ENCODE data around the gene RELN. TPM values are rescaled to one million over a fixed set of nuclear protein-coding genes. Genes with fewer than 3 reads are reported as not detected.

The RELN gene
- total and polyA plus RNA-seq, 4 donors = 31.9 to 131 (median 69.7) TPM

DNA sequence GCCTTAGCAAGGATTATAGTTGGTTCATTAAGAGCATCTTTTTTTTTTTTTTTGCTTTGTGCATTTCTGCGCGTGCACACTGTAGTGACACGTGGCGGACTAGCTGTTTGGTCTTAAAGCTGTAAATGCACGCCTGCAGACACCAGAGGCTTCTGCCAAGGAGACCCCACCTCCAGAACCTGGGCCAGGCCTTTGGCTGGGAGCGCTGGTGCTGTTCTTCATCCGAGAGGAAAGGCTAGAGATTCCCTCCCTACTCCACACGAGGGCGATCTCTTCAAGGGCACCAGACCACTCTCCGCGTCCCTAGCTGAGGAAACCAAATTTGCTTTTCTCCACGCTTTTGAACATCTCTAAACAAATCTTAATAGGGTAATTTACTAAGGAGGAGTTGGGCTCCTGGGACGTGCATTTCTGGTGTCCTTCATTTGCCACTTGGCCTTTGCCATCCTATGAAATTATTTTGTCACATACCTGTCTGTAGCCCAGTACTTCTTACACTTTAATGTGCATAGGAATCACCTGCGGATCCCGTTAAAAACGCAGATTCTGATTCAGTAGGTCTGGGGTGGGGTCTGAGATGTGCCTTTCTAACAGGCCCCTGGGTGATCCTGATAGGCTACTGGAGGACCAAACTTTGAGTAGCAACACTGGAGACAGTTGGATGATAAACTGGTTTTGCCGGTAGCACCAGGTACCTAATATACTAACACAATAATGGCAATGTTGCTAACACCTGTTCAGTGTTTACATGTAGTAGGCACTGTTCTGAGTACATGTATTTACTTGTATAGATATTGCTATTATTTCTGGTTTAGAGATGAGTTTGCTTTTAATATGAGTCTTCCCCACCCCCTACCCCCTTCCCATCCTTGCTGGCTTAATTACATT lies 542.1 kb downstream of the RELN start:
- DNase-seq (ENCODE audit: low read depth in 4 of 6, low spot score in 6 of 6) = peak in 5 of 6 donors; percentile 18 to 85 (median 33)
- 22% methylated on average over 6 of the region's 17 CpGs for WGBS (ENCODE audit: insufficient coverage)
- no peak overlapping the region for H3K27ac ChIP-seq (ENCODE audit: low read depth, low read length)
- H3K27me3 ChIP-seq (ENCODE audit: control insufficient read depth, insufficient read depth, low read length) = peaks cover 41% of the 10 kb centered on the region
- H3K4me3 ChIP-seq (ENCODE audit: low read depth, low read length) = no peak overlapping the region
- no peaks in the 10 kb centered on the region for H3K9me3 ChIP-seq (ENCODE audit: control insufficient read depth, insufficient read depth, low read length)
- no peaks in the 10 kb centered on the region for H3K36me3 ChIP-seq (ENCODE audit: control insufficient read depth, insufficient read depth, low read length)
- peaks cover 12% of the 10 kb centered on the region for H3K4me1 ChIP-seq (ENCODE audit: control insufficient read depth, insufficient read depth, low read length)

DNA sequence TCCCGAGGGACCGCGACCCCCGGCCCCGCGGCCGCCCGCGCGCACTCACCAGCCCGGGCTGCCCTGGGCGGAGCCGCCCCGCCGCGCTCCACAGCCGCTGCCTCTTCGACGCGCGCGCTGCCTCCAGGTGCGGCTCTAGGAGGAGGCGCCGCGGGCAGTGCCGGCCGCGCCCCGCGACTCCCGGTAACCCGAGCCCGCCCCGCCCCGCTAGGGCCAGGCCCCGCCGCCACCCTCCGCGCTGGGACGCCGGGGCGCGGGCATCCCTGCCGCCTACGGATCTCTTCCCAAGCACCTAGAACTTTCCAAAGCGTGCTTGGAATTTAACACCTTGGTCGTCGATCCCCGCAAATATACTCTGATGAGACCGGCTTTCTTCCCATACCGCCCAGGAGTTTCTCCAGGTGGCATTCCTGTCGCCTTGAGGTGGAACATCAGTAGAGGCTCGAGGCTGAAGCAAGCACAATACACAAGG lies 543.4 kb downstream of the RELN start, which contains the start of gene SLC26A5:
Gene SLC26A5, minus strand, starts transcription at position 159 of the 472 bp plus-strand sequence. CDS start 24,693 bp downstream, outside the sequence.
- 1% methylated on average over 52 of the region's 54 CpGs for WGBS (ENCODE audit: insufficient coverage)
- Histone ChIP-seq H3K4me1 (ENCODE audit: control insufficient read depth, insufficient read depth, low read length) (peaks cover 12% of the 10 kb centered on the region), H3K27me3 (ENCODE audit: control insufficient read depth, insufficient read depth, low read length) (peaks cover 43% of the 10 kb centered on the region), H3K9me3 (ENCODE audit: control insufficient read depth, insufficient read depth, low read length) (no peaks in the 10 kb centered on the region), H3K27ac (ENCODE audit: low read depth, low read length) (no peak within 1 kb of the TSS), H3K36me3 (ENCODE audit: control insufficient read depth, insufficient read depth, low read length) (no peaks in the 10 kb centered on the region), H3K4me3 (ENCODE audit: low read depth, low read length) (peak within 1 kb of the TSS; percentile 26)
- DNase-seq (ENCODE audit: low read depth in 4 of 6, low spot score in 6 of 6) = peak in 2 of 6 donors; percentile 10 to 14

DNA sequence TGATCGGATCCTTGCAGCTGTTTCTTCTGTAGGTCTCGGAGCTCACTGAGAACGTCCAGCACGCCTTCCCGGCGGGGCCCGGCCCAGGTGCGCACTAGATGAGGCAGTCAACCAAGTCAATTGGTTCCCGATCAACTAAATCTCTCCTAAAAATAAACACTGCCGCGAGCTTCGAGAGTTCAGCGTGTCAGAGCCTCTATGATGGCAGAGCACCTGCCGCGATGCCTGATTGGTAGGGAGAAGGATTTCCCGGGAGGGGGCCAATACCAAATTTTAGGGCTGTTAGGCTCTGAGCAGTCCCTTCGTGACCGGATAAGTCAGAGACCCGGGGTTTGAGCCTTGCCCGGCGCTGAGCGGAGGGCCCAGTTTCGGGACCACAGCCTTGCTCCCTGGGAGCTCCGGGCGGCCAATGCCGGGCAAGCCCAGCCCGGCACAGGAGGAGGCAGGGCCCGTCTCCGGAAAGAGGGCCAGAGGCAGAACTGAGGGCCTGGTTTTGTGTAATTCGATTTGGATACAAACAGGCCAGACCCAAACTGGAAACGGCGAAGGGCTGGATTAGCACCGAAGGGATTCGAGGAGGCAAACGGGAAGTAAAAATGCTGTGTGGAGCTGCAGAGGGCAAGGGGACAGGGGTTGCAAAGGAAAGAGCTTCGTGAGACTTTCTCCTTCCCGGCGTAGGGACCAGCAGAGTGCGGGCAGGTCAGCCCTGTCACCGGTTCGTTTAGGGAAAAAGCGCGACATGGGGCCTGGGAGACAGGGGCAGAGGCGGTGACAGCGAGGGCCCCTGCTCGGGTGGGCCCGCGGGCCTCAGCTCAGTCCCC lies 544.0 kb downstream of the RELN start:
- H3K9me3 ChIP-seq (ENCODE audit: control insufficient read depth, insufficient read depth, low read length) = no peaks in the 10 kb centered on the region
- H3K27me3 ChIP-seq (ENCODE audit: control insufficient read depth, insufficient read depth, low read length) = peaks cover 43% of the 10 kb centered on the region
- peaks cover 12% of the 10 kb centered on the region for H3K4me1 ChIP-seq (ENCODE audit: control insufficient read depth, insufficient read depth, low read length)
- peak in 2 of 6 donors; percentile 42 for DNase-seq (ENCODE audit: low read depth in 4 of 6, low spot score in 6 of 6)
- H3K36me3 ChIP-seq (ENCODE audit: control insufficient read depth, insufficient read depth, low read length) = no peaks in the 10 kb centered on the region
- 5% methylated on average over 44 of the region's 48 CpGs for WGBS (ENCODE audit: insufficient coverage)
- H3K27ac ChIP-seq (ENCODE audit: low read depth, low read length) = no peak overlapping the region
- H3K4me3 ChIP-seq (ENCODE audit: low read depth, low read length) = peak overlapping the region; percentile 26

- H3K27me3 ChIP-seq (ENCODE audit: control insufficient read depth, insufficient read depth, low read length) = peaks cover 13% of the 10 kb centered on the region
- no peak overlapping the region for H3K4me3 ChIP-seq (ENCODE audit: low read depth, low read length)
- DNase-seq (ENCODE audit: low read depth in 4 of 6, low spot score in 6 of 6) = no peak
- H3K4me1 ChIP-seq (ENCODE audit: control insufficient read depth, insufficient read depth, low read length) = no peaks in the 10 kb centered on the region
- WGBS (ENCODE audit: insufficient coverage) = 87% methylated on average over 7 of the region's 8 CpGs
- H3K36me3 ChIP-seq (ENCODE audit: control insufficient read depth, insufficient read depth, low read length) = no peaks in the 10 kb centered on the region
- H3K27ac ChIP-seq (ENCODE audit: low read depth, low read length) = no peak overlapping the region
- no peaks in the 10 kb centered on the region for H3K9me3 ChIP-seq (ENCODE audit: control insufficient read depth, insufficient read depth, low read length)
Measured at GRCh38 chr7:103439661-103440060, 549.8 kb downstream of the RELN start.

DNA sequence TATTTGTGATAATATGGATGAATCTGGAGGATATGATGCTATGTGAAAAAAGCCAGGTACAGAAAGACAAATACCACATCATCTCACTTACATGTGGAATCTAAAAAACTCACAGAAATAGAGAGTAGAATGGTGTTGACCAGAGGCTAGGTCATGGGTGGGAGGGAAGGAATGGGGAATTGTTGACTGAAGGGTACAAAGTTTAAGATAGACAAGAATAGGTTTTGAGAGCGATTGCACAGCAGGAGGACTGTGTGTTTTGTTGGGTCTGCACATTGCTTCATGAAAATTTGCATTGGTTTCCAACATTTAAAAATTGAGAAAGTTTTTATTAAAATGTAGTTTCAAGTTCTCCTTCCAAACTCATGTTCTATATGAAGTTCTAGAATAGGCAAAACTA lies 551.8 kb downstream of the RELN start:
- H3K27me3 ChIP-seq (ENCODE audit: control insufficient read depth, insufficient read depth, low read length) = peaks cover 2% of the 10 kb centered on the region
- WGBS (ENCODE audit: insufficient coverage) = no CpG with 5 or more reads among the region's 1 CpG

GRCh38 chr7:103432712-103433111 lies 556.7 kb downstream of the RELN start:
- H3K9me3 ChIP-seq (ENCODE audit: control insufficient read depth, insufficient read depth, low read length) = no peaks in the 10 kb centered on the region
- H3K4me3 ChIP-seq (ENCODE audit: low read depth, low read length) = no peak overlapping the region
- no peak overlapping the region for H3K27ac ChIP-seq (ENCODE audit: low read depth, low read length)
- H3K27me3 ChIP-seq (ENCODE audit: control insufficient read depth, insufficient read depth, low read length) = no peaks in the 10 kb centered on the region
- no peaks in the 10 kb centered on the region for H3K4me1 ChIP-seq (ENCODE audit: control insufficient read depth, insufficient read depth, low read length)
- no peak for DNase-seq (ENCODE audit: low read depth in 4 of 6, low spot score in 6 of 6)
- WGBS (ENCODE audit: insufficient coverage) = 89% methylated on average over 1 of the region's 1 CpG
- no peaks in the 10 kb centered on the region for H3K36me3 ChIP-seq (ENCODE audit: control insufficient read depth, insufficient read depth, low read length)

More for the DNA sequence above, 551.8 kb downstream of the RELN start:
- Histone ChIP-seq H3K4me3 (ENCODE audit: low read depth, low read length) (no peak overlapping the region), H3K27ac (ENCODE audit: low read depth, low read length) (no peak overlapping the region), H3K36me3 (ENCODE audit: control insufficient read depth, insufficient read depth, low read length) (no peaks in the 10 kb centered on the region), H3K4me1 (ENCODE audit: control insufficient read depth, insufficient read depth, low read length) (no peaks in the 10 kb centered on the region), H3K9me3 (ENCODE audit: control insufficient read depth, insufficient read depth, low read length) (no peaks in the 10 kb centered on the region)
- DNase-seq (ENCODE audit: low read depth in 4 of 6, low spot score in 6 of 6) = no peak

DNA sequence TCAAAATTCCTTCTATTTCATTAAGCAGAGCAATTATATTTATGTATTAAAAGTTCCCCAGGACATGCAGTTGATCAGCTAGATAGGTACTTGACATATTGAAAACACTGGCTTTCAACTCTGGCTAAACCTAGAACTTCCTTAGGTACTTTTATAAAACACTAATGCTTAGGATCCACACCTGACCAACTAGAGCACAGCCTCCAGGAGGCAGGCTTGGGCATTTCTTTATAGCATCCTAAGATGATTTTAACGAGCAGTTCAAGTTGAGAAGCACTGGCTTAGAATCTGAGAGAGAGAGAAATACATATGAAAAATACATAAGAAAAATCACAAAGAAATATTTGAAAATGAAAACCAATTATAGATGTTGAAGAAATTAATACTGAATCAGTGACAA lies 564.3 kb downstream of the RELN start:
- WGBS (ENCODE audit: insufficient coverage) = no CpG with 5 or more reads among the region's 1 CpG
- DNase-seq (ENCODE audit: low read depth in 4 of 6, low spot score in 6 of 6) = no peak

GRCh38 chr7:103423467-103424179 lies 565.8 kb downstream of the RELN start:
- H3K27ac ChIP-seq (ENCODE audit: low read depth, low read length) = no peak overlapping the region
- WGBS (ENCODE audit: insufficient coverage) = 100% methylated on average over 1 of the region's 3 CpGs
- no peaks in the 10 kb centered on the region for H3K4me1 ChIP-seq (ENCODE audit: control insufficient read depth, insufficient read depth, low read length)
- H3K4me3 ChIP-seq (ENCODE audit: low read depth, low read length) = no peak overlapping the region
- no peaks in the 10 kb centered on the region for H3K9me3 ChIP-seq (ENCODE audit: control insufficient read depth, insufficient read depth, low read length)
- DNase-seq (ENCODE audit: low read depth in 4 of 6, low spot score in 6 of 6) = no peak
- no peaks in the 10 kb centered on the region for H3K36me3 ChIP-seq (ENCODE audit: control insufficient read depth, insufficient read depth, low read length)
- H3K27me3 ChIP-seq (ENCODE audit: control insufficient read depth, insufficient read depth, low read length) = no peaks in the 10 kb centered on the region

More for the DNA sequence above, 564.3 kb downstream of the RELN start:
- Histone ChIP-seq H3K4me1 (ENCODE audit: control insufficient read depth, insufficient read depth, low read length) (no peaks in the 10 kb centered on the region), H3K4me3 (ENCODE audit: low read depth, low read length) (no peak overlapping the region), H3K27ac (ENCODE audit: low read depth, low read length) (no peak overlapping the region), H3K9me3 (ENCODE audit: control insufficient read depth, insufficient read depth, low read length) (no peaks in the 10 kb centered on the region), H3K27me3 (ENCODE audit: control insufficient read depth, insufficient read depth, low read length) (no peaks in the 10 kb centered on the region), H3K36me3 (ENCODE audit: control insufficient read depth, insufficient read depth, low read length) (no peaks in the 10 kb centered on the region)
